CD4-positive, alpha-beta T cell treated with Interleukin-4 for 1 hour (primary cell): Measurements from ENCODE around the gene FGD5.

ENCODE experiments used
- DNase-seq, 2 donors: peaks; one replicate each; pipeline ENCODE4 v3.0.0-alpha.2; 2020 to 2022

The FGD5 gene

GRCh38 chr3:14818804-14819500 is at the start of gene FGD5:
FGD5 (plus strand) TSS chr3:14818962; CDS start chr3:14819072, 110 bp downstream.
- no peak for DNase-seq

GRCh38 chr3:14769544-14770325 is 49.0 kb upstream of the FGD5 start:
- DNase-seq, result no peak

GRCh38 chr3:14770591-14770990 is 48.2 kb upstream of the FGD5 start:
- no peak for DNase-seq

GRCh38 chr3:14771593-14772497 is 46.9 kb upstream of the FGD5 start:
- no peak for DNase-seq

- no peak for DNase-seq
Observed at GRCh38 chr3:14772533-14773138, 46.1 kb upstream of the FGD5 start.

GRCh38 chr3:14773281-14773680 is 45.5 kb upstream of the FGD5 start:
- DNase-seq, result no peak

- no peak for DNase-seq
Observed at GRCh38 chr3:14773691-14774128, 45.1 kb upstream of the FGD5 start.

- no peak for DNase-seq
Observed at GRCh38 chr3:14774431-14774830, 44.3 kb upstream of the FGD5 start.

- no peak for DNase-seq
Observed at GRCh38 chr3:14775011-14775410, 43.8 kb upstream of the FGD5 start.

GRCh38 chr3:14775563-14775962 is 43.2 kb upstream of the FGD5 start:
- no peak for DNase-seq

- no peak for DNase-seq
Observed at GRCh38 chr3:14779069-14779685, 39.6 kb upstream of the FGD5 start.

GRCh38 chr3:14780927-14781507 is 37.7 kb upstream of the FGD5 start:
- DNase-seq, result no peak

GRCh38 chr3:14783480-14784086 is 35.2 kb upstream of the FGD5 start:
- DNase-seq, result no peak

GRCh38 chr3:14784087-14784681 is 34.6 kb upstream of the FGD5 start:
- DNase-seq, result no peak

GRCh38 chr3:14785207-14786155 is 33.3 kb upstream of the FGD5 start:
- no peak for DNase-seq

- DNase-seq, result no peak
Observed at GRCh38 chr3:14786369-14786768, 32.4 kb upstream of the FGD5 start.

- no peak for DNase-seq
Observed at GRCh38 chr3:14787630-14788029, 31.1 kb upstream of the FGD5 start.

GRCh38 chr3:14788644-14789043 is 30.1 kb upstream of the FGD5 start:
- no peak for DNase-seq

- no peak for DNase-seq
Observed at GRCh38 chr3:14789221-14789620, 29.5 kb upstream of the FGD5 start.
